Hepatic stellate cell (primary cell): Measurements from ENCODE around the gene MYO7B.

Experiments used
- DNase-seq: peaks from one replicate; pipeline ENCODE4 v3.0.0; 2011; ENCODE audit warnings: low spot score

MYO7B gene

GRCh38 chr2:127610561-127610960 lies 75.1 kb downstream of the MYO7B start:
- DNase-seq, result no peak

DNA sequence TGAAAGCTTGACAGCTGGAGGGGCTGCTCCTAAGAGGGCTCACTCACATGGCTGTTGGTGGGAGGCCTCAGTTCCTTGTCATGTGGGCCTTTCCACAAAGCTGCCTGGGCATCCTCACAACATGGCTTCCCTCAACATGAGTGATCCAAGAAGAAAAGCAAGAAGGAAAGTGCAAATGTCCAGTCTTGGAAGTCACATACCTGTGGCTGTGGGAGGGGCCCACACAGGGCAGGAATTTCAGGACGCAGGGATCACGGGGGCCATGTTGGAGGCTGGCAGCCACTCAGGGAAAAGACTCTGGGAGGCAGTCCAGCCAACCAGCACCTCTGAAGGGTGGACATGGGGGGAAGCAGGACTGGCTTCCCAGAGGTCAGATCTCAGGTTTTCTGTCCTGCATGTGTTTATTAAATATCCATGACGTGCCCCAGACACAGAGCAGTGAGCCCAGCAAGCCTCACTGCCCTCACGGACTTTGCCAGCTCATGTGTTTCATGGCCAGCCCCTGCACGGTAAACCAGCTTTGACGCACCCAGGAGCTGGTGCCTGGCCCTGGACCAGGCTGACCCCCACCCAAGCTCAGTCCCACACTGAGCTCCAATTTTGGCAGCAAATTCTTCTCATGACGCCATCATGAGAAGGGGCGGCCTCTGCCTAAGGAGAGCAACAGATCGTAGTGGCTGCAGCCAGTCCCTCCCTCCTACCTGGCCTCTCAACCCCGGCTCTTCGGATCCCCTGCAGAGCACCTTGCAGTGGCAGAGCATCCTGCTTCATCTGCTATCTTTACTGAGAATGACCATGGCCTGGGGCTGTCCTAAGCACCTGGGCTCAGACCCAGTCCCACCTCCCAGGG lies 75.8 kb downstream of the MYO7B start:
- no peak for DNase-seq

DNA sequence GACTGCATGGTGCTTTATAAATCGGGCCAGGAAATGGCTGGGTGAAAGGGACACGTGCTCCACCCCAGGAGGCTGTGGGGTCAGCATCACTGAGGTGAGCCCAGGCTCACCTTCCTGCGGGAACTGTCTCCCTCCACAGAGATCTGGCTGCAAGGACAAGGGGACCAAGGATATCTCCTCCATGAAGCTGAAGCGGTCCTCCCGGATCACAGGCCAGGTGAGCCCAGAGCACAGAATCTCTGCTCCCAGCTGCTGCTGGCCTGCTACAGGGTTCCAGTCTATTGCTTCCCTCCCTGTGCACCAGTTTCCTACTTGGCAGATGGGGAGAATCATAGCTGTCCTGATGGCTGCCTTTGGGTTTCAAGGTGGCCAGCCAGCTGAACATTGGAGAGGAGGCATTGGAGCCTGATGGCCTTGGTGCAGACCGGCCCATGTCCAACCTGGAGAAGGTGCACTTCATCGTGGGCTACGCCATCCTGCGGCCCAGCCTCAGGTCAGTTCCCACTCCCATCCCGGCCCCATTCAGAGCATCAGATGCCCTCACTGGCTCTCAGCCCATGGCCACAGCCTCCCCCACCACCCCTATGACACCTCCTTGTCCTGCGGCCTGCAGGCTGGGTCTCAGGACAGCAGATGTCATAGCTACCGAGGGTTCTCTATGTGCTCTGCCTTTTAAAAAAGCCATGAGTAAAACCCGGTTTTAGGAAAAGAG lies 76.8 kb downstream of the MYO7B start:
- DNase-seq, result no peak

DNA sequence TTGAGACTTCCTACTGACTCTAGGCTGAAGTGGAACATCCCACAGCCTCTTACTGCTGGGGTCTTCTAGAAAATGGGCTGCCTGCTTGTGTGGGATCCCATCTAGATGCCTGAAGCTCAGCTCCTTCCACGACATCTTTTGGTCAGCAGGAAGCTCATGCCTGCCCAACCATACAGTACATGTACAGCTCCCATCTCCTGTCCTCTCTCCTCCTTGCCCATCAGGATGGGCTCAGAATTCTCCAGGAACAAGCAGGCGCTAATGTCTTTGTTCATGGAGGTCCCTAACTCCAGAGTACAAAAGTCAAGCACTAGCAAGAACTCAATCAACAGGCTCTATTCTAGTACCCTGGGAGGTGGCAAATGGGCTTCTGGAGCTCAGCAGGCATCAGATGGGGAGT lies 78.8 kb downstream of the MYO7B start:
- DNase-seq, result no peak

GRCh38 chr2:127614731-127615130 lies 79.2 kb downstream of the MYO7B start:
- peak; percentile 55 for DNase-seq

- DNase-seq, result no peak
These were observed 80.2 kb downstream of the MYO7B start for GRCh38 chr2:127615511-127616166.

DNA sequence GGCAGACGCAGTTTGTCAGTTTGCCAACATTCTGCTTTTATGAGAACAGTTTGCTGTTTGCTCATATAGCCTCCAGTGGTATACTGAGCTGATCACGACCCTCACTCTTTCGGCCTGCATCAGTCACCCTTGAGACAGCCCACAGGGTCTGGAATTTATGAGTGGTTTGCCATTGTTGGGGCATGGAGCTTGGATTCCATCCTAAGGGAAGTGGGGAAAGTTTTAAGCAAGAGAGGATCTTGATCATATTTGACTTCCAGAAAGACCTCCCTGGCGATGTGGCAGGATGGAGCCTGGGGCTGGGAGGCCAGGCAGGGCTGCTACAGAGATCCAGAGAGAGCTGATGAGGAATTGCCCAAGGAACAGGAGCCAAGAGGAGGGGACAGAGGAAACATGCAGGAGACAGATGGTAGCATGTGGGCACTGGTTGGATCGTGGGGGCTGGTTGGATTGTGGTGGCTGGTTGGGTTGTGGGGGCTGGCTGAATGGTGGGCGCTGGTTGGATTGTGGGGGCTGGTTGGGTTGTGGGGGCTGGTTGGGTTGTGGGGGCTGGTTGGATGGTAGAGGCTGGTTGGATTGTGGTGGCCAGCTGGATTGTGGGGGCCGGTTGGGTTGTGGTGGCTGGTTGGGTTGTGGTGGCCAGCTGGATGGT lies 83.2 kb downstream of the MYO7B start:
- DNase-seq, result no peak

DNA sequence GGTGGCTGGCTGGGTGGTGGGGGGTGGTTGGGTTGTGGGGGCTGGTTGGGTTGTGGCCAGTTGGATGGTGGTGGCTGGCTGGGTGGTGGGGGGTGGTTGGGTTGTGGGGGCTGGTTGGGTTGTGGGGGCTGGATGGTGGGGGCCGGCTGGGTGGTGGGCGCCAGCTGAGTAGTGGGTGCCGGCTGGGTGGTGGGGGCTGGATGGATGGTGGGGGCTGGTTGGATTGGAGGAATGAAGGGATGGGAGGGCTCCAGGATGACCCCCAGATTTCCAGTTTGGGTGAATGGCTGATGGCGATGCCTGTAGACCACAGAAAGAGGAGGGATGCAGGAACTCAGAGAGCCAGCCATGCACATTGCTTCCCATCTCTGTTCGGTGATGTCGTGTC lies 83.7 kb downstream of the MYO7B start:
- no peak for DNase-seq

- no peak for DNase-seq
These were observed 84.6 kb downstream of the MYO7B start for GRCh38 chr2:127619877-127620705.

DNA sequence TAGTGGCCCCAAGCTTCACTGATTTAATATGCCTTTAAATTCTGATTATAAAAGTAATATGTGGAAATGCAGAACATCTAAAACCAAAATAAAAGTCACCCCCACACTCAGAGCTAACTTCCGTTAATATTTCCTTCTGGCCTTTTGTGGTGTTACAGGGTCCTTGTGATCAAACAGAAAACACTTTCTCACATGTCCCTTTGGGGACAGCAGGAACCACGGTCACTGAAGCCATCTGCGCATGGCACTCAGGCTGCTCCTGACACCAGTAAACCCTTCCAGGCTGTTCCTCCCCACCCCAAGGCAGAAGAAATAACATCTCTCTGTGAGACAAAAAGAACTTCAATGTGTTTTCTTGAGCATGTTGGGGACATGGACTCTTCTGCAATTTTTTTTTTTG lies 85.4 kb downstream of the MYO7B start:
- DNase-seq, result no peak

DNA sequence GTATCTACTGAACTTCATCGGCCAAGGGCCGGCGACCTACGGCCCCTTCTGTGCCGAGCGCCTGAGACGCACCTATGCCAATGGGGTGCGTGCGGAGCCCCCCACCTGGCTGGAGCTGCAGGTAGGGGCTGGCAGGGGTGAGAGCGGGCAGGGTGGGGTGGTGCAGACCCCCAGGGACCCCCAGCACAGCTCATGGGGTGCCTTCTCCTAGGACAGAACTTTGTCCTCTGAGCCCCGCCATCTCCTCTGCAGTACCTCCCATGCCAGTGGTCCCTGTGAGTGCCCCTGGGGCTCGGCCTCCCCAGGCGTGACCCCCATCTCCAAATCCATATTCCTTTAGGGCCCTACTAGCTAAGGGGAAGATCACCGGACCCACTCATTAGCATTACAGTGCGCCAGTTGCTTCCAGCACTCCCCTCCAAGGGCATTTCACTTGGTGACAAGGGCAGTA lies 86.5 kb downstream of the MYO7B start:
- no peak for DNase-seq

DNA sequence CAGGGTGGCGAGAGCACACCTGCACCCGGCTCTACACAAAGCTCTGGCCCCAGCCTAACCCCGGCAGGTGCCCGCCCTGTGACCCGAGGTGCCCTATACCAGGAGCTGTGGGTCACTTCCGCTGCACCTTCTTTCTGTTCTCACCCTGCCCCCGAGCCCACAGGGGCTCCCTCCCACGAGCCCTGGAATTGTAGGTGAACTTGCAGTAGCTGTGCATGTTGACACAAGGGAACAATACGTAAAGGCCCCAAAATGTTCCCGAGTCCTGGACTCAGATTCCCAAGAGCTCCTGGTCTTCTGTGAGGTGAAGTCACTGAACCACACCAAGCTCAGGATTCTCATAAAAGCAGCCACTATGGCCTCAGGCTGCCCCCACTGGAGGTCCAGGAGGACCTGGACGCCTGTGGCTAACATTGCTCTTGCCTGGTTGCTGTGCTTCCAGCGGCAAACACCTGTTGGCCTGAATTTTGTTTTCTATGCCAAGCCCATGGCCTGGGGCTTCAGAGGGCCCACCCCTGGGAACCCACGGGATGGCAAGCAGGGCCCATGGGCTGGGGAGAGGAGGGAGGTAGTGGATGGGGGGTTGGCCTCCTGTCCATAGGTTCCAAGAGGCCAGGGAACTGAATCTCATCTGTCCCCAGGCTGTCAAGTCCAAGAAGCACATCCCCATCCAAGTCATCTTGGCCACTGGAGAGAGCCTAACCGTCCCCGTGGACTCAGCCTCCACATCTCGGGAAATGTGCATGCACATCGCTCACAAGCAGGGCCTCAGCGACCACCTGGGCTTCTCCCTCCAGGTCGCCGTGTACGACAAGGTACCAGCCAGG lies 87.3 kb downstream of the MYO7B start:
- DNase-seq, result no peak

DNA sequence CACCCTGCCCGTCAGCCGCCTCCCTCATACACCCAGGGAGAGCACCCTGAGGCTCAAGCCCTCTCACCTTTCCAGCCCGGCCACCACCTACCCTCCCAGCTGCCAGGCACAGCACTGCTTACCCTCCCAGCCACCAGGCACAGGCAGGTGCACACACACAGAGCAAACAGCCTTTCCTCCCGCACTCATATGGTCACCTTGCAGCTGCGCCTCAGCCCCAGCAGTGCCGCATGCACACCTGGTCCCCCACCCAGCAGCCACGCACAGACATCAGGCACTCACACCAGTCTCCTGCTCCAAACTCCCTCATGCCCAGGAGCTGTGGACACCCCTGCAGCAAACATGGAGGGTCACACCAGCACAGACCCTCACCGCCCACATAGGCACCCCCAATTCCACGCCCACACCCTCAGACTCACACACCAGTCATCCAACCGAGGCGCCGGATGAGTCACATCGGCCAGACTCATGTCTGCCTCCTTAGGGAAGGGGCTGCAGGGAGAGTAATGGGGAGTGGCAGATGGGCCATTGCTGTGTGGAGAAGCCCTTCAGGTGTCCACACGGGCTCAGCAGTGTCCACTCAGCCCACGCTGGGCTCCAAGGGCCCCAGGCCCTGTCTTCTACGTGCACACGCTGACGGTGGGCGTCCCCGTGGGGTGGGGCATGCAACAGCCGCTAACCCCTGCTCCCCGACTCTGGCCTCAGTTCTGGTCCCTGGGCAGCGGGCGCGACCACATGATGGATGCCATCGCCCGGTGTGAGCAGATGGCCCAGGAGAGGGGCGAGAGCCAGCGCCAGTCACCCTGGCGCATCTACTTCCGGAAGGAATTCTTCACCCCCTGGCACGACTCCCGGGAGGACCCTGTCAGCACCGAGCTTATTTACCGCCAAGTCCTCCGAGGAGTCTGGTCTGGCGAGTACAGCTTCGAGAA lies 88.2 kb downstream of the MYO7B start:
- DNase-seq, result peak; percentile 57

DNA sequence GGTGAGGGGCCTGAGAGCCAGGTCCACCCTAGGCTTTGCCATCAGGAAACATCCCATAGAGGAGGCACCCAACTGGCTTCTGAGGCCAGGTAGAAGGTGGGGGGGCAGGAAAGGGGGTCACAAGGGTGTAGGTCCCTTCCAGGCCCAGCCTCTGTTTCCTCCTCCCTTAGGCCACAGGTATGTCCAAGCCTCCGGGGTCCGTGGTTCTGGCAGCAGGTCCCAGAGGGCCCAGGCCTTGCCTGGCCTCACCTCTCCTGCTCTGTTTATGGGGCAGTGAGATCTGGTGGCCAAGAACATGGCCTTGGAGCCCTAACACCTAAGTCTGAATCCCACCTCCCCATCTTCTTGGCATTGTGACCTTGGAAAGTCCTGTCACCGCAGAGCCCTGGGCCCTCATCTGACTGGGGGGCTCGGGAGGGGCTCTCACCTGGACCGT lies 88.9 kb downstream of the MYO7B start:
- no peak for DNase-seq

- peak; percentile 34 for DNase-seq
These were observed 89.5 kb downstream of the MYO7B start for GRCh38 chr2:127624756-127625571.

DNA sequence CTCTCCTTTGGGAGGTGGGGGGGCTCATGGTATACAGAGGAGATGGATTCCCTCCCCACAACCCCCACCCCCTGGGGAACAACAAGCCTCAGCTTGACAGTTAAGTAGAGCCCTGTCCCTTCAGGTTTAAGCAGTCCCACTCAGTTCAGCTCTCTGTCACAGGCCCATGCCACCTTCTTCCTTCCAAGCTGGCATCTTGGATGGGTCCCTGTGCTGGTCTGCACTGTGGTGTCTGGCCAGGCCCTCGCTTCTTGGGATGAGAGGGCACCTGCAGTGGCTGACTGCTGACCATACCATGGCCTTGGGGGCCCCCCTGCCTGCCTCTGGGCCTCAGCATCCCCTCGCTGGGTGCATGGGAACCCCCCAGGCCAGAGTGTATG lies 90.1 kb downstream of the MYO7B start:
- DNase-seq, result no peak

DNA sequence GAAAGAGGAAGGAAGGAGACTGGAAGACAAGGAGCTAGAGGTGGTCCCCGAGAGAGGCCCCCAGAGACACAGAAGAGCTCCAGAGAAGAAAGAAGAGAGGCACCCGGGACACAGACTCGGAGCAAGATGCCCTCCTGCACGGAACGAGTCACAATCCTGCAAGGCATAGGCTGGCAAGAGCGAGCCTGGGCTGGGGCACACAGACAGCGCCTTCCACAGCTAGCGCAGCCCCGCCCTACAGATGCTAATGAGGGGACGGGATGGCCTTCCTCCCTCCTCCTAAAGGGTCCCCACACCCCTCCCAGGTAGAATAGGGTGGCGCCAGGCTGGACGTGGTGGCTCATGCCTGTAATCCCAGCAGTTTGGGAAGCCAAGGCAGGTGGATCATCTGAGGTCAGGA lies 90.7 kb downstream of the MYO7B start:
- DNase-seq, result no peak

DNA sequence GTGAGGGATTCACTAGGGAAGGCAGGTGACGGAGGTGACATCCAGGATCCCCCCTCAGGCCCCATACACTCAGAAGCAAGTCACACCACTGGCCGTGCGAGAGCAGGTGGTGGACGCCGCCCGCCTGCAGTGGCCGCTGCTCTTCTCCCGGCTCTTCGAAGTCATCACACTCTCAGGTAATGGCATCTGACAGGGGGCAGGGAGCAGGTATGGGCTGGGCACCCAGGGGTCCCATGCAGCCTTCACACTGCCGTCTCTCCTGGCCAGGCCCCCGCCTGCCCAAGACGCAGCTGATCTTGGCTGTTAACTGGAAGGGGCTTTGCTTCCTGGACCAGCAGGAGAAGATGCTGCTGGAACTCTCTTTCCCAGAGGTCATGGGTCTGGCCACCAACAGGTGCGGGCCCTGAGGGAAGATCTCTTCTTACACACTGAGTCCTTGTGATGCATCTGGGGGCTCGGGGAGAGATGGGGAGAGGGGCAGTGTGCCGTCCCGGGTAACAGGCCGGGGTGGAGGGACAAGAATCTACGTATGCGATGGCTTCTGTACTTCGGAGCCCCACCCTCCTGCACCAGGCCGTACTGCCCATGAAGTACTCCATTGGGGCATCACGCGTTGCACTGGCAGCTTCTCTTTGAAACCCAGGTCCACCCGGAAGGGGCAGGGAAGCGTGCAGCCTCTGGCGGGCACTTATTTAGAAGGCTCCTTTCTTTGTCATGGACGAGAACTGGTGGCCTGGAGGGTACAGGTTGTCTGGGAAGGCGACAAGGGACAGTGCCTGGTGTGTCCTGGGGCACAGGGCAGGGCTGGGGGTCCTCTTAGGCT lies 91.6 kb downstream of the MYO7B start:
- no peak for DNase-seq
